Inferior parietal cortex (tissue), 1 donor: ENCODE measurements around the gene RAB27A.
"Not testable (repeated sequence)": the region's sequence is repeated elsewhere in the genome, so short reads cannot be mapped to it uniquely, and the experiment has no call there.

Experiments used
- DNase-seq: peaks from one replicate; pipeline ENCODE4 v3.0.0-alpha.2; 2016; ENCODE audit errors: extremely low spot score

The RAB27A gene

GRCh38 chr15:55289746-55290527, at the start of gene RAB27A:
Gene RAB27A (minus strand): TSS chr15:55289813. CDS start chr15:55234934, 54,879 bp downstream.
- DNase-seq: no peak

DNA sequence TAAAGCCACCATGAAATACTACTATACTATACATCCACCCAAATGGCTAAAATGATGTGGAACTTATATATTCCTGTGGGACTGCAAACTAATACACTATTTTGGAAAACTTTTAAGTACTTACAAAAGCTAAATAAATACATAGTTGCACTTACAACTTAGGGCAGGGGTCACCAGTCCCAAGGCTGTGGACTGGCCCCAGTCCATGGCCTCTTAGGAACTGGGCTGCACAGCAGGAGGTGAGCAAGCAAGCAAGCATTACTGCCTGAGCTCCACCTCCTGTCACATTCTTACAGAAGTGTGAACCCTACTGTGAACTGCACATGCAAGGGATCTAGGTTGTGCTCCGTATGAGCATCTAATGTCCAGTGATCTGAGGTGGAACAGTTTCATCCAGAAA, 47.5 kb upstream of the RAB27A start:
- no peak for DNase-seq

GRCh38 chr15:55334997-55335396, 45.4 kb upstream of the RAB27A start:
- DNase-seq: no peak

- DNase-seq: no peak
Observed at GRCh38 chr15:55334371-55334770, 44.8 kb upstream of the RAB27A start.

DNA sequence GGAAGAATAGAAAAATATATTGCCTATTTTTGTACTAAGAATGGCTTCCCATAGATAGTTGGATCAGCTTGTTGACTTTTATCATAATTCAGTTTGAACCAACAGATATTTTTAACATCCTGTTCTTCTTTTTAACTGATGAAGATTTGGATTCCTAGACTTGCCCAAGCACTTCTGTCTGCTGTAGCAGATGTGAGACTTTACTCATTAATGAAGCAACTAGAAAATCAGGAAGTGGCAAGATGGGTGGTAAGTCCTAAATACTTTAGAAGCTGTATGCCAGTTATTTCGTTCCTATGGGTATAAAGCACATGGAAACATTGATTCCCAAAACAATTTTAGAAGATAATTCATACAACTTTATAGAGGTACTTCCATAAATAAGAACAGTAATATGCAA, 37.8 kb upstream of the RAB27A start:
- no peak for DNase-seq

- no peak for DNase-seq
Observed at GRCh38 chr15:55322467-55322866, 32.9 kb upstream of the RAB27A start.

GRCh38 chr15:55320963-55321362, 31.4 kb upstream of the RAB27A start:
- no peak for DNase-seq

DNA sequence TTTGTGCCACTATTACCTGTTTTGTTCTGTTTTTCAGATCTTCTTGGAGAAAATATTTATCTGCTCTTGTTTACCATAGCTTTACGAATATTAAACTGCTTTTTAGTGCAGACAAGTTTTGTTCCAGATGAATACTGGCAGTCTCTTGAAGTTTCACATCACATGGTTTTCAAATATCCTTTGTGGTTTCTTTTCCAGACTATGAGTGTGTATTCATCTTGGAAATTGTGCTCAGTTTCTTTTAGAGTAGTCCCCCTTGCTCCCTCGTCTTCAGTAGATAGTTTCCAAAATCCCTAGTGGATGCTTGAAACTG, 30.6 kb upstream of the RAB27A start:
- no peak for DNase-seq

DNA sequence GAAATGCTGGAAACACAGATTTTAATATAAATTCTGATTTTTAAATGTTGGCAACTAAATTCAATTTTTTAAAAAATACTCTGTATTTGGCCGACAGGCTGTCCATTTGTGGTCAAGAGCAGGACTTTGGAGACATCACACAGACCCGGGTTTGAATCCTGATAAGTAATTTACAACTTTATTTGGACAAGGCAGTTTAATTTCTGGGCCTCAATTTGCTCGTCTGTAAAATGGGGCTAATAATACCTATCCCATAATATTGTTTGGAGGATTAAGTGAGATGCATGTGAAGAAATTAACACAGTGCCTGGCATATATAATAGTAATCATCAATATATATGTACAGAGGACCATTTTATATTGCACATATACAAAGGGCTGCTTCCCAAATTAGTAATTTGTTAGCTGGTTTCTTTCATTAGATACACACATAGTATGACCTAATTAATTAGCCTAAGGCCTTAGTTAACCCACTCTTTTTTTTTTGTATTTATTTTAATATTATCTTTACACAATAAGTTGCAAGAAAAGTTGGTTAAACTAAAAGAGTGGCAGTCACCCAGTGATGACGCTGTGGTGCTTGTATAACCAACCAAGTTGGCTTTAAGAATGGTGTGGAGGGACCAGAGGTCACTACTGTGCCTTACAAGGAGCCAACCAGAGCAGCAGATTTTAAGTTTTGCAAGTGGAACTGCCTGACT, 30.1 kb upstream of the RAB27A start:
- DNase-seq: peak; percentile 29

- DNase-seq: peak; percentile 83
Observed at GRCh38 chr15:55318588-55319494, 29.2 kb upstream of the RAB27A start, which contains the start of the genes PIGB and PIGBOS1. Gene PIGB (plus strand): TSS chr15:55319222. CDS start chr15:55319251, 29 bp downstream. Gene PIGBOS1 (minus strand): TSS chr15:55319123. CDS start chr15:55317792, 1,331 bp downstream.

DNA sequence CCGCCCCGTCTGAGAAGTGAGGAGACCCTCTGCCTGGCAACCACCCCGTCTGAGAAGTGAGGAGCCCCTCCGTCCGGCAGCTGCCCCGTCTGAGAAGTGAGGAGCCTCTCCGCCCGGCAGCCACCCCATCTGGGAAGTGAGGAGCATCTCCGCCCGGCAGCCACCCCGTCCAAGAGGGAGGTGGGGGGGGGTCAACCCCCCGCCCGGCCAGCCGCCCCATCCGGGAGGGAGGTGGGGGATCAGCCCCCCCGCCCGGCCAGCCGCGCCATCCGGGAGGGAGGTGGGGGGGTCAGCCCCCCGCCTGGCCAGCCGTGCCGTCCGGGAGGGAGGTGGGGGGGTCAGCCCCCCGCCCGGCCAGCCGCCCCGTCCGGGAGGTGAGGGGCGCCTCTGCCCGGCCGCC, 13.2 kb upstream of the RAB27A start:
- not testable (repeated sequence) for DNase-seq

GRCh38 chr15:55297315-55297714, 7.7 kb upstream of the RAB27A start:
- no peak for DNase-seq

- peak; percentile 77 for DNase-seq
Observed at GRCh38 chr15:55290528-55291057, 980 bp upstream of the RAB27A start.

- DNase-seq: no peak
Observed at GRCh38 chr15:55289011-55289745, 435 bp downstream of the RAB27A start.

DNA sequence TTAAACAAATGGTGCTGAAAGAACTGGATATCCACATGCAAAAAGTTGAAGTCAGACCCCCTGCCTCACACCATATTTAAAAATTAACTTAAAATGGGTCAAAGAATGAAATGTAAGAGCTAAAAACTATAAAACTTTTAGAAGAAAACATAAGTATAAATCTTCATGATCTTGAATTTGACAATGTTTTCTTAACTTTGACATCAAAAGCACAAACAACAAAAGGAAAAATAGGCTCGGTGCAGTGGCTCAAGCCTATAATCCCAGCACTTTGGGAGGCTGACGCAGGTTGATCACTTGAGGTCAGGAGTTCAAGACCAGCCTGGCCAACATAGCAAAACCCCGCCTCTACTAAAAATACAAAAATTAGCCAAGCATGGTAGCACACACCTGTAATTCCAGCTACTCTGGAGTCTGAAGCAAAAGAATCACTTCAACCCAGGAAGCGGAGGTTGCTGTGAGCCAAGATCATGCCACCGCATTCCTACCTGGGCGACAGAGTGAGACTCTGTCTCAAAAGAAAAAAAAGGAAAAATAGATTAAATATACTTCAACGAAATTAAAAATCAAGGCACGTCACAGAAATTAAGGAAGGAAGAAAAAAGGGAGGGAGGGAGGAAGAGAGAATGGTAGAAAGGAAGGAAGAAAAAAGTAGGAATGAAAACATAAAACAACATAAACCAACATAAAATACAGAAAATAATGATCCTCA, 1.5 kb downstream of the RAB27A start:
- no peak for DNase-seq

DNA sequence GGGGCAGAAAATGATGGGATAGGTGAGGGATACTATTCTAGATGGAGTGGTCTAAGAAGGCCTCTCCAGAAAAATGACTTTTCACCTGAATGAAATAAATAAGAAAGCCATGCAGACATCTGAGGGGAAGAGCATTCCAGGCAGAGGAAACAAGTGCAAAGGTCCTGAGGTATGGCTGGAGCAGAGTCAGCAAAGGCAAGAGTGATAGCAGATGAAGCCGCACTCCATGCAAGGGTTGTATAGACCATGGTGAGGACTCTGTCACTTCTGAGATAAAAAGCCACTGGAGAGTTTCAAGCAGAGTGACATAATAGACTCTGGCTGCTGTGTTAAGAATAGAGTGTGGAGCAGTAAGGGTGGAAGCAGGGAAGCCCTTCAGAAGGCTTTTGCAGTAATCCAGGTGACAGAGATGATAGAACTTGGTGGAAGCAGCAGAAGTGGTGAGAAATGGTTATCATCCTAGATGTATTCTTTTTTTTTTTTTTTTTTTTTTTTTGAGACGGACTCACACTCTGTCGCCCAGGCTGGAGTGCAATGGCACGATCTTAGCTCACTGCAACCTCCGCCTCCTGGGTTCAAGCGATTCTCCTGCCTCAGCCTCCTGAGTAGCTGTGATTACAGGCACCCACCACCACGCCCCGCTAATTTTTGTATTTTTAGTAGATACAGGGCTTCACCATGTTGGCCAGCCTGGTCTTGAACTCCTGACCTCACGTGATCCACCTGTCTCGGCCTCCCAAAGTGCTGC, 3.0 kb downstream of the RAB27A start:
- DNase-seq: not testable (repeated sequence)

GRCh38 chr15:55284426-55284825, 5.2 kb downstream of the RAB27A start:
- DNase-seq: no peak

DNA sequence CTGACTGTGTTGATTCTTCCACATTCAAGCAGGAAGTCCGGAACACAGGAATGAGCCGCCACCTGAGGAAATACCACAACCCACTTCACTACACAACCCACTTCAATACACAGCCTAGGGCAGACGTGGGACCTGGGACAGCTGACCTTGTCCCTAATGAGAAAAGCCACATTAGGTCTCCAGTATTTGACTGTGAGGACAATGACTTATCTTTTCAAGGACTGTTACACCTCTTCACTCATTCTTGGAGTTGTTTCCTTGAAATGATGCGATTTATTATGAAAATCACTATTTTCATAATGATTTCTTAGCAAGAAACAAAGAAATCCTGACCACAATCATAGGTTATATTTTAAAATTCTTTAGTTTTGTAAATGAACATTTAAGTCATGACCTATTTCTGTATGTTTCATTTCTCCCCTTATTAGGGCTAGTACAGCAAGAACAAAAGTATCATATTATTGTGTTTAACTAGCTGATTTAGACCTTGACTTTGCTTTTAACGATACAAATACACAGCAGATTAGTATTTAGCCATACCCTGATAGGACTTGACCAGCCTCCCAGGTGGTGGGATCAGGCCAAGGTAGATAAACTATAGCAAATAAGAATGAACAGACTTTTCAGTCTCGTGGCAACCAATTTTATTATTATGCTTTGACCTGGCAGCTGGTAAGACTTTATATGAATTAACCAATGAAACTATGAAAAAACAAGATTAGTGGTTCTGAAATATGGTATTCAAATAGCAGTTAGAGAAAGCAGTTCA, 6.0 kb downstream of the RAB27A start:
- DNase-seq: no peak

- DNase-seq: no peak
Observed at GRCh38 chr15:55282284-55282833, 7.3 kb downstream of the RAB27A start.
